GM10266 (cell line): ENCODE data around the gene TBL1XR1.
A peak's percentile ranks its signal among the peaks of the same experiment; 100 is the strongest.

Experiments used
- DNase-seq: peaks from one replicate; pipeline ENCODE4 v3.0.0; 2012; ENCODE audit errors: extremely low spot score
- TF ChIP-seq, protein P1 (sequence below): IDR thresholded peaks from 2 replicates; pipeline ENCODE4 v1.5.1; 2012; ENCODE audit warnings: mild to moderate bottlenecking, low read depth; ENCODE audit not compliant: control insufficient read depth, insufficient read depth; ENCODE audit errors: missing control alignments

Gene TBL1XR1

DNA sequence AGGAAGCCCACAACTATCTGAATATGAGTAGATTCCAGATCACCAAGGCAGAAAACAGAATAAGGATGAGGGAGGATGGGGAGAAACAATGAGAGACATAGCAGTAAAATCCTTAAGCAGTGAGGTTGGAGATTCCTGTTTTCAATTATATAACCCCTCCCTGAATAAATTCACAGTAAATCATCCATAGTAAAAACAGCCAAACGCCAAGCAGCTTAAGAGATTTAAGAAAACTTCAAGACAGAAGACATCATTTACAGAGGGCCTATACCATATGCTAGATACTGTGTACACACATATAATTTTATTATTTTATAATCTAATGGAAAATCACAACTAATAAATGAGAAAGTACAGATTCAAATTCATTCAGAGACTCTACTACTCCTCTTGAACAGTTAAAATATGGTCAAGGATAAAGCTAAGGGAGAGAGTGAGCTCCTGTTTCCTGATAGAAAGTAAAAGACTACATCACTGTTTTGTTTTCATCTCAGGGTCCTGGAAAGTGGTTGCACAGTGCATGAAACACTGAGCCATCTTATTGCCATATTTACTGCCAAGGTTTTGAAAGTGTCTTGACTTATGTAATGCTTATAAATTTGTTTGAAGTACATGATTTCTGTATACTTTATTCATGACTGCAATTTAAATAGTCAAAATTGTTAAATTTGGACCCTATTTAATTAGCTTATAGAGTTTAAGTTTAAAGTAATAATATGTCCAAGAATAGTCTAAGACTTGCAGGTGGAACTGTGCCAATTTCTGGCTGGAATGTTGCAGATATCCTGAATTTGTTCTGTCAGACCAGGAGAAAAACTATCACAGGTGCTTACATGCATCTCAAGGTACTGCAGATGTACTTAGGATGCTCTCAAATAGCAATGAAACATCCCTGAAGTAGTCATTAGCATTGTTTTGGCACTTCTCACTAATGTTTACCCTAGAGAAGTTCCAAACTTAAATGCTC is 141.4 kb downstream of the TBL1XR1 start:
- TF ChIP-seq, protein P1, sequence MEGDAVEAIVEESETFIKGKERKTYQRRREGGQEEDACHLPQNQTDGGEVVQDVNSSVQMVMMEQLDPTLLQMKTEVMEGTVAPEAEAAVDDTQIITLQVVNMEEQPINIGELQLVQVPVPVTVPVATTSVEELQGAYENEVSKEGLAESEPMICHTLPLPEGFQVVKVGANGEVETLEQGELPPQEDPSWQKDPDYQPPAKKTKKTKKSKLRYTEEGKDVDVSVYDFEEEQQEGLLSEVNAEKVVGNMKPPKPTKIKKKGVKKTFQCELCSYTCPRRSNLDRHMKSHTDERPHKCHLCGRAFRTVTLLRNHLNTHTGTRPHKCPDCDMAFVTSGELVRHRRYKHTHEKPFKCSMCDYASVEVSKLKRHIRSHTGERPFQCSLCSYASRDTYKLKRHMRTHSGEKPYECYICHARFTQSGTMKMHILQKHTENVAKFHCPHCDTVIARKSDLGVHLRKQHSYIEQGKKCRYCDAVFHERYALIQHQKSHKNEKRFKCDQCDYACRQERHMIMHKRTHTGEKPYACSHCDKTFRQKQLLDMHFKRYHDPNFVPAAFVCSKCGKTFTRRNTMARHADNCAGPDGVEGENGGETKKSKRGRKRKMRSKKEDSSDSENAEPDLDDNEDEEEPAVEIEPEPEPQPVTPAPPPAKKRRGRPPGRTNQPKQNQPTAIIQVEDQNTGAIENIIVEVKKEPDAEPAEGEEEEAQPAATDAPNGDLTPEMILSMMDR, result no peak
- no peak for DNase-seq

DNA sequence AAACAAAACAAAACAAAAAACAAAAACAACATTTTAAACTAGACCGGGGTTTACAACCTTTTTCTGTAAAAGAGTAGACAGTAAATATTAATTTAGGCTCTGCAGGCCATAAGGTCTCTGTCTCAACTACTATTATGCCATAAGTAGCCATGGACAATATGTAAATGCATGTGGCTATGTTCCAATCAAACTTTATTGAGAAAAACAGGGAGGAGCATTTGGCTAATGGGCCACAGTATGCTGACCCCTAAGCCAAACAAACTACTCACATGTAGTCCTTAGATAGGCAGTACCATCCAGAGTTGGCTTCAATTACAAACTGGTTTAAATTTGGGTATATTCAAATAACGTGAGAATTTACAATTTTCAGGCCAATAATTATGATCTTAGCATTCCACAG is 144.2 kb downstream of the TBL1XR1 start:
- no peak for DNase-seq

DNA sequence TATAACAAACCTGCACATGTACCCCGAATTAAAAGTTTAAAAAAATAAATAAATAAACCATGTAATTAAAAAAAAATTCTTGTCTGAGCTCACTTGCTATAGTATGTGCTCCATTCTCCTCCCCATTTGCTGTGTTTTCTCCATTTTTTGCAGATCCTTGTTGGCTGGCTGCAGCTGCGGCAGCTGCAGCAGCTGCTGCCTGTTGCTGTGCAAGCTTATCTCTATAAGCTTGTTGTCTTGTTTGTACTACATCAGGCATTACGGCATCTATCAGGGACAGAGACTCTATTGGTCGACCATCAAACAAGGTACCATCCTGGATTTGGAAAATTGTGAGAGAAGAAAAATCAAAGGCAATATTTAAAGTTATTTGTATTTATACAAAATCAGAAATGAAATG is 145.9 kb downstream of the TBL1XR1 start:
- DNase-seq, result no peak
- TF ChIP-seq, protein P1, result no peak

More for the DNA sequence above, 144.2 kb downstream of the TBL1XR1 start:
- TF ChIP-seq, protein P1, result no peak

DNA sequence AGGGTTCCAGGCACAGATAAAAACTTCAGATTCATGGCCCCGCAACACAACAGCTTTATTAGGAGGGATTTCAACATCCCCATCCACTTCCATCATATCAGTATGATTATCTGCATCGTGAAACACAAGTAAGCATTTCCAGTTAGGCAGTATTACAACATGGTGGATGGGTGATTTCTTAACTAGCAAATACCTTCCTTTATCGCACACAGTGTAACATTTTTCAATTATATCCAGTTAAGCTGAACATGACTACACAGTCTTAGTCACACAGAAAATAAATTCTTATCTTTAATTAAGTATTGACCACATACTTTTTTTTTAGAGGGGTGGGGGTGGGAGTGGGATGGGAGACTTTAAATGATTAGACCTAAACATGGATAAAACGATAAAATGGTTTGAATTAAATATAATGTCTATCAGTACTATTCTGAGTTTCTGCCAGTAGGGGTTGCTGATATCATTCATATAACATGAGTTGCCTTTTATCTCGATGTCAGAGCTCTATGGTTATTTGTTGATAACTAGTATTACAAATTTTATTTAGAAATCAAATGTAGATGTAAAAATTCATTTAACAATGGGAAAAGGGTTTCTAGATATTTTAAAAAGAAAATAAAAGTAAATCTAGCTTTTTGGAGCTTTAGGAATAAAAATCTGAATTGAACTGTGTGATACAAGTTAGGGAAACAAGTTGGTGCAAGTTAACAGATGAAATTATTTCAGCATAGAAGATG is 146.6 kb downstream of the TBL1XR1 start:
- peak; percentile 34 for DNase-seq
- TF ChIP-seq, protein P1, result peak; percentile 47

DNA sequence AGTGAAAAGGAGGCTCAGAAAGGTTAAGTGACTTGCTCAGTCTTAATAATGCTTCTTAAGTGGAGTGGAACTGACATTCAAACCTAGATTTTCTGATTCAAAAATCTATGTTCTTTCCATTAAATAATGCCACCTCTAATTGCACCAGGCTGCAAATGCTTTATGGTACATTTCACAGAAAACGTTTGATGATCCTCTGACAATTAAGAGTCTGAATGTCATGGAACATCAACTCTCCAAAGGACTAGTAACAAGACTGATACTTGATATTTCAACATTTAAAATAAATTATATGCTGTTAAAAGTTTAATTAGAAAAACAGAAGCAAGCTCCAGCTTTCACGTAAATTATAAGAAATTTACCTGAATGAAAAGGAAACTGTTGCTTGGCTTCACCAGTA is 151.5 kb downstream of the TBL1XR1 start:
- no peak for DNase-seq
- TF ChIP-seq, protein P1, result no peak

DNA sequence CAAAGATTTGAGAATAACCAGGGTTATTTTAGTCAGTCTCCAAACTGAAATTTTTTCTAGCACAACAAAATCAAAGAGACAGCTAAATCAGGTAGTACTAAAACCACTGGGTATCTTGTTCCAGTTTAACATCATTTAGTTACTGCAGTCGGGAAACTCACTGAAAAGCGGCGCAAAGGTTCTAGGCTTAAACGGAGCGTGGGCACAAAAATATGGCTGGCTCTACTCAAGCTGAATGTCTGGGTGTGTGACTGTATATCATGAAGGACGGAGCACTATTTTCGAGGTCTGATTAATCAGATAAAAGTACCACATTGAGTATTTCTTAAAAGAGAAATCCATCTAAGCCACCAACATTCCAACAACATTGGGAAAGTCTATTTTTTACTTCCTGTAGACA is 152.1 kb downstream of the TBL1XR1 start:
- TF ChIP-seq, protein P1, result no peak
- DNase-seq, result no peak
